Esophagus muscularis mucosa (tissue), 4 donors: ENCODE data around the gene PCDH19. TPM values are rescaled to one million over a fixed set of nuclear protein-coding genes. Genes with fewer than 3 reads are reported as not detected.

Experiments
- DNase-seq: peaks from one replicate; pipeline ENCODE4 v3.0.0-alpha.2; 2017; ENCODE audit errors: extremely low spot score
- H3K27ac ChIP-seq, 4 donors: fragments of 200-600 bp; sonication (generic); replicated peaks in 1 of 4; 1 replicate in 3 of 4; 2 replicates in 1 of 4; pipeline ENCODE4 v1.5.1; 2016 to 2019; ENCODE audit warnings: mild to moderate bottlenecking in 1 of 4
- H3K27me3 ChIP-seq, 4 donors: fragments of 200-600 bp; sonication (generic); one replicate each; pipeline versions ENCODE4 v1.5.1 to v1.6.0; 2016 to 2019
- H3K36me3 ChIP-seq, 4 donors: fragments of 200-600 bp; sonication (generic); one replicate each; pipeline ENCODE4 v1.5.1; 2016 to 2019
- H3K4me1 ChIP-seq, 4 donors: fragments of 200-600 bp; sonication (generic); one replicate each; pipeline ENCODE4 v1.5.1; 2016 to 2019
- H3K4me3 ChIP-seq, 4 donors: fragments of 200-600 bp; sonication (generic); 1 replicate in 2 of 4; 2 replicates in 2 of 4; pipeline ENCODE4 v1.5.1; 2016 to 2019; ENCODE audit warnings: mild to moderate bottlenecking in 4 of 4, moderate library complexity in 1 of 4
- H3K9me3 ChIP-seq, 4 donors: fragments of 200-600 bp; sonication (generic); 1 replicate in 3 of 4; 2 replicates in 1 of 4; pipeline ENCODE4 v1.5.1; 2016 to 2019
- CTCF ChIP-seq, 3 experiments: fragments of 200-600 bp in 2 of 3; fragments of 450-650 bp in 1 of 3; sonication (generic) in 2 of 3; IDR thresholded peaks; one replicate each; pipeline ENCODE4 v1.5.1; 2017 to 2019; ENCODE audit warnings: antibody characterized with exemption in 3 of 3, mild to moderate bottlenecking in 2 of 3, moderate library complexity in 1 of 3
- EP300 ChIP-seq: sonication (generic); formaldehyde crosslinking; IDR thresholded peaks from one replicate; pipeline ENCODE4 v1.6.1; 2017; ENCODE audit warnings: antibody characterized with exemption
- POLR2A ChIP-seq: fragments of 450-650 bp; IDR thresholded peaks from one replicate; pipeline ENCODE4 v1.6.1; 2017; ENCODE audit warnings: antibody characterized with exemption, moderate library complexity, mild to moderate bottlenecking, low read depth
- POLR2AphosphoS5 ChIP-seq, 2 donors: sonication (generic); formaldehyde crosslinking; IDR thresholded peaks; one replicate each; pipeline ENCODE4 v1.6.1; 2017; ENCODE audit warnings: antibody characterized with exemption in 2 of 2
- WGBS: methylation state at CpG from one replicate; pipeline ENCODE4 v1.1.5; 2018; 5-methylcytosine and 5-hydroxymethylcytosine counted together
- intact Hi-C: fragments of 100-400 bp; cut with DNase I; formaldehyde crosslinking; loops from one replicate; pipeline ENCODE4 v1.15.1; 2023
- total RNA-seq, 4 donors: library from RNA; depleted of rRNA; stranded (reverse); fragments of >200 nt; gene quantifications; one replicate each; pipeline versions ENCODE4 v1.1.0 to v1.2.1, GENCODE V29; 2016

PCDH19 gene
- total RNA-seq, 4 donors from 2014 or later = 1.2 to 3.8 (median 2.2) TPM

GRCh38 chrX:100264200-100264599, 145.9 kb downstream of the PCDH19 start:
- TF ChIP-seq POLR2A (no peak), CTCF (IDR thresholded peaks at IDR 0.05) (no peak), EP300 (no peak), POLR2AphosphoS5 (IDR thresholded peaks at IDR 0.05) (no peak)
- intact Hi-C loops = no loop called here
- Histone ChIP-seq H3K9me3 (no peaks in the 10 kb centered on the region), H3K27me3 (no peaks in the 10 kb centered on the region), H3K4me1 (no peaks in the 10 kb centered on the region), H3K36me3 (no peaks in the 10 kb centered on the region), H3K27ac (no peak overlapping the region), H3K4me3 (no peak overlapping the region)
- no peak for DNase-seq
- 50% methylated on average over 2 of the region's 2 CpGs for WGBS

- no peak for DNase-seq
- no peaks in the 10 kb centered on the region for H3K9me3 ChIP-seq
- no peaks in the 10 kb centered on the region for H3K36me3 ChIP-seq
- H3K4me3 ChIP-seq = no peak overlapping the region
- H3K27ac ChIP-seq = no peak overlapping the region
- no peaks in the 10 kb centered on the region for H3K4me1 ChIP-seq
- 56% methylated on average over 3 of the region's 3 CpGs for WGBS
- TF ChIP-seq POLR2A (no peak), CTCF (IDR thresholded peaks at IDR 0.05) (no peak), POLR2AphosphoS5 (IDR thresholded peaks at IDR 0.05) (no peak), EP300 (no peak)
- no peaks in the 10 kb centered on the region for H3K27me3 ChIP-seq
- intact Hi-C loops = no loop called here
These were observed 146.4 kb downstream of the PCDH19 start for GRCh38 chrX:100263650-100264049.

DNA sequence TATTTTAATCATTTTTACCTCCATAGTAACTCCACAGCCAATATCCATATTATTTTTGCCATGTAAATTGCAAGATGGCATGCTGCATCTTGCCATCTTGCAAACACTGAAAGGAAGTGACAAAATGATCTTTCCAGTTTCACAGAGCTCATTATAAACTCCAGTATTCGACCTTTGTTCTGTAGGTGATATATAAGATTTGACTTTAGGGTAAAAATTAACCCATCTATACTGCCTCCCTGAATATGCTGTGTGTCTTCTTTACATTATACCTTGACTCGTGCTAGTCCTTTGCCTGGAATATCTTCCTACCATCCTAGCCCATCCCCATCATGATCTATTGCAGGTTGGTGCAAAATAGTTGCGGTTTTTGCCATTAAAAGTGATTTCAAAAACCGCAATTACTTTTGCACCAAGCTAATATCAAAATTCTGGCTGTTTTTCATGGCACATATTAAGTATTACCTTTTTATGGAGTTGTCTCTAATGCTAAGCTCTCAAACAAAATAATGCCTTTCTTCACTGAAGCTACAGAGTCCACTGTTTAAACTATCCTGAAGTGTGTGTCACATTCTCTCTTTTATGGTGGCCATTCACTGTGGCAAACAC, 161.1 kb downstream of the PCDH19 start:
- H3K36me3 ChIP-seq = no peaks in the 10 kb centered on the region
- intact Hi-C loops = no loop called here
- H3K4me1 ChIP-seq = no peaks in the 10 kb centered on the region
- TF ChIP-seq EP300 (no peak), POLR2AphosphoS5 (IDR thresholded peaks at IDR 0.05) (no peak), POLR2A (no peak), CTCF (IDR thresholded peaks at IDR 0.05) (no peak)
- H3K9me3 ChIP-seq = no peaks in the 10 kb centered on the region
- H3K27me3 ChIP-seq = no peaks in the 10 kb centered on the region
- no peak overlapping the region for H3K4me3 ChIP-seq
- no peak overlapping the region for H3K27ac ChIP-seq
- 55% methylated on average over 4 of the region's 4 CpGs for WGBS
- no peak for DNase-seq

- intact Hi-C loops = no loop called here
- Histone ChIP-seq H3K36me3 (no peaks in the 10 kb centered on the region), H3K4me1 (no peaks in the 10 kb centered on the region), H3K27ac (no peak overlapping the region), H3K4me3 (no peak overlapping the region), H3K27me3 (no peaks in the 10 kb centered on the region), H3K9me3 (no peaks in the 10 kb centered on the region)
- no peak for DNase-seq
- TF ChIP-seq POLR2AphosphoS5 (IDR thresholded peaks at IDR 0.05) = no peak
- TF ChIP-seq POLR2A = no peak
- no peak for TF ChIP-seq EP300
- TF ChIP-seq CTCF (IDR thresholded peaks at IDR 0.05) = no peak
These were observed 162.2 kb downstream of the PCDH19 start for GRCh38 chrX:100247826-100248225.

DNA sequence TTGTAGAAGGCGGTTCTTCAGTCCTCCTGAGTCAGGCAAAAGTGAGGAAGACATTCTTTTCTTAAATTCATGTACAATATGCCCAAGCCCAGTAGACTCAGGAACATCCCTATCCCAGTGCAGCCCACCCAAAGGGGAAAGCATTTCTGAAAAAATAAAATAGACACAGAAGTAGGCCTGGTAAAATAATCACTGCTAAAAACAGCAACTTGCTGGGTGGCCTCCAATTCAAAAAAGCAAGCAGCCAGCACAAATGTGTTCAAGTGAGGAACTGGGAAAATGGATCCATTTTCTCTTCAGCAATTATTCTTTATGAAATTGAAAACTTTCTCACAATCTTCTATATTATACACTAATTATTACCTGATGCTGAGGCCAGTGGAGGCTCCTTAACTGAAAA, 165.4 kb downstream of the PCDH19 start:
- Histone ChIP-seq H3K36me3 (no peaks in the 10 kb centered on the region), H3K27ac (no peak overlapping the region), H3K4me1 (no peaks in the 10 kb centered on the region), H3K9me3 (no peaks in the 10 kb centered on the region), H3K27me3 (no peaks in the 10 kb centered on the region), H3K4me3 (no peak overlapping the region)
- TF ChIP-seq EP300 (no peak), CTCF (IDR thresholded peaks at IDR 0.05) (no peak), POLR2A (no peak), POLR2AphosphoS5 (IDR thresholded peaks at IDR 0.05) (no peak)
- intact Hi-C loops = no loop called here
- no peak for DNase-seq
- WGBS = 62% methylated on average over 1 of the region's 1 CpG
